Measurements from ENCODE around the gene TEX55. TPM values are rescaled to one million over a fixed set of nuclear protein-coding genes. Genes with fewer than 3 reads are reported as not detected.

TEX55 gene
- total and polyA plus RNA-seq, 12 donors: not detected

- Histone ChIP-seq H3K9me3 (replicated peaks in 1 of 3) (no peaks in the 10 kb centered on the region), H3K4me3 (no peak overlapping the region), H3K36me3 (replicated peaks in 1 of 2) (no peaks in the 10 kb centered on the region), H3K27ac (no peak overlapping the region), H3K27me3 (no peaks in the 10 kb centered on the region), H3K4me1 (replicated peaks in 1 of 2) (no peaks in the 10 kb centered on the region)
- intact Hi-C loops (cut with DNase I): loop anchor here in 1 of 2 donors (10.0 kb wide), 1 partner anchor 98 kb away; the partner anchor contains the start of gene B4GALT4
- 82 to 92% (median 88%) methylated on average over 15 of the region's 15 CpGs for WGBS, 4 donors
- TF ChIP-seq, protein P1, sequence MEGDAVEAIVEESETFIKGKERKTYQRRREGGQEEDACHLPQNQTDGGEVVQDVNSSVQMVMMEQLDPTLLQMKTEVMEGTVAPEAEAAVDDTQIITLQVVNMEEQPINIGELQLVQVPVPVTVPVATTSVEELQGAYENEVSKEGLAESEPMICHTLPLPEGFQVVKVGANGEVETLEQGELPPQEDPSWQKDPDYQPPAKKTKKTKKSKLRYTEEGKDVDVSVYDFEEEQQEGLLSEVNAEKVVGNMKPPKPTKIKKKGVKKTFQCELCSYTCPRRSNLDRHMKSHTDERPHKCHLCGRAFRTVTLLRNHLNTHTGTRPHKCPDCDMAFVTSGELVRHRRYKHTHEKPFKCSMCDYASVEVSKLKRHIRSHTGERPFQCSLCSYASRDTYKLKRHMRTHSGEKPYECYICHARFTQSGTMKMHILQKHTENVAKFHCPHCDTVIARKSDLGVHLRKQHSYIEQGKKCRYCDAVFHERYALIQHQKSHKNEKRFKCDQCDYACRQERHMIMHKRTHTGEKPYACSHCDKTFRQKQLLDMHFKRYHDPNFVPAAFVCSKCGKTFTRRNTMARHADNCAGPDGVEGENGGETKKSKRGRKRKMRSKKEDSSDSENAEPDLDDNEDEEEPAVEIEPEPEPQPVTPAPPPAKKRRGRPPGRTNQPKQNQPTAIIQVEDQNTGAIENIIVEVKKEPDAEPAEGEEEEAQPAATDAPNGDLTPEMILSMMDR (IDR thresholded peaks at IDR 0.05): no peak
- TF ChIP-seq POLR2A (IDR thresholded peaks at IDR 0.05): no peak
- no peak for DNase-seq
These were observed 812 bp downstream of the TEX55 start for GRCh38 chr3:119146578-119147375.

DNA sequence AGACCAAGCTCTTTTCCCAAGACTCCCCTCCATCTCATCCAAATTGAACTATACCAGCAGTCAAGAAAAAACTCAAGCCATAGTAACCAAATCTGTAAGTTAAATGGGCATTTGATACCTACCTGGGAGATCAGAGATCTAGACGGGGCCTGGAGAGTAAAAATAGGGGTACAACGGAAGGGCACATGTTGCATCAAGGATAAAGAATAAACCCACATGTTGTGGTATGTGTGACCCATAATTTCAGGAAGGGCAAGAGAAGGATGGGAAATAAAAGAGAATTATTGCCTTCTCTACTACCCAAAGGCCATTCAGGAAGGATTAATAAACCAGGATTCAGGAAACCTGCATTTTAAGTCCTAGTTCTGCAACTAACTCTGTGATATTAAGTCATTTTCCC lies 1.5 kb downstream of the TEX55 start:
- Histone ChIP-seq H3K27ac (no peak overlapping the region), H3K36me3 (replicated peaks in 1 of 2) (no peaks in the 10 kb centered on the region), H3K4me3 (no peak overlapping the region), H3K27me3 (no peaks in the 10 kb centered on the region), H3K4me1 (replicated peaks in 1 of 2) (no peaks in the 10 kb centered on the region), H3K9me3 (replicated peaks in 1 of 3) (no peaks in the 10 kb centered on the region)
- DNase-seq: no peak
- 42 to 48% (median 46%) methylated on average over 2 of the region's 2 CpGs for WGBS, 4 donors
- intact Hi-C loops (cut with DNase I): loop anchor here in 1 of 2 donors (10.0 kb wide), 1 partner anchor 97 kb away; the partner anchor contains the start of gene B4GALT4
- TF ChIP-seq POLR2A (IDR thresholded peaks at IDR 0.05): no peak
- TF ChIP-seq, protein P1 (IDR thresholded peaks at IDR 0.05): no peak

DNA sequence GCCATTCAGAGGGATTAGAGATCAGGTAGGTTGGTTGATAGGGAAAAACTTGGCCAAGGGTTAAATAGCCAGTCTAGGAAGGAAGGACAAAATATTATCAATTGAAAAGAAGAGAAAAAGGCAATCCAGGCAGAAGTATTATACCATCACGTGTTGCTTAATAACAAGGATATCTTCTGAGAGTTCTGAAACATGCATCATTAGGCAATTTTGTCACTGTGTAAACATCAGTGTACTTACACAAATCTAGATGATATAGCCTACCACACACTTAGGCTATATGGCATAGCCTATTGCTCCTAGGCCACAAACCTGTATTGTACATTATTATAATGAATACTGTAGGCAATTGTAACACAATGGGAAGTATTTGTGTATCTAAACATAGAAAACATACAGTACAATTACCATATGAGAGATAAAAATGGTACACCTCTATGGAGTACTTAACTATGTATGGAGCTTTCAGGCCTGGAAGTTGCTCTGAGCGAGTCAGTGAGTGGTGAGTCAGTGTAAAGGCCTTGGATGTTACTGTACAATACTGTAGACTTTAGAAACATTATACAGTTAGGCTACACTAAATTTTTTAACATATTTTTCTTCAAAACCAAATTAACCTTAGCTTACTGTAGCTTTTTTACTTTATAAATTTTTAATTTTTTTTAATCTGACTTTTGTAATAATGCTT lies 2.7 kb downstream of the TEX55 start:
- Histone ChIP-seq H3K27me3 (no peaks in the 10 kb centered on the region), H3K9me3 (replicated peaks in 1 of 3) (peaks cover 0 to 4% (median 0%) of the 10 kb centered on the region in 3 donors), H3K4me3 (no peak overlapping the region), H3K27ac (no peak overlapping the region), H3K4me1 (replicated peaks in 1 of 2) (no peaks in the 10 kb centered on the region), H3K36me3 (replicated peaks in 1 of 2) (no peaks in the 10 kb centered on the region)
- intact Hi-C loops (cut with DNase I): loop anchor here in 1 of 2 donors (10.0 kb wide), 1 partner anchor 96 kb away; the partner anchor contains the start of gene B4GALT4
- 71 to 87% (median 78%) methylated on average over 2 of the region's 2 CpGs for WGBS, 4 donors
- DNase-seq: no peak
- TF ChIP-seq POLR2A (IDR thresholded peaks at IDR 0.05): no peak
- TF ChIP-seq, protein P1 (IDR thresholded peaks at IDR 0.05): no peak

DNA sequence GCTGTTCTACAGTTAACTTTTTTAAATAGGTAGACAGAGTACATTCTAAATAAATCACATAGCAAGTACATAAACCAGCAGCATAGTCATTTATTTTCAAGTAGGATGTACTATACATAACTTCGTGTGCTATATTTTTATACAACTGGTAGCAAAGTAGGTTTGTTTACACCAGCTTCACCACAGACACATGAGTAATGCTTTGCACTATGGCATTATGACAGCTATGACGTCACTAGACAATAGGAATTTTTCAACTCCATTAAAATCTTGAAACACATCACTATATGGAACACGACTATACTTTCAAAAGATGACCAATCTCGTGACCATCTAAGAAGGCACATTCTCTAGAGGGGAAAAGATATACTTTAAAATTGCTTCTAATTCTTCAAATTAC lies 3.5 kb downstream of the TEX55 start:
- intact Hi-C loops (cut with DNase I): loop anchor here in 1 of 2 donors (10.0 kb wide), 1 partner anchor 95 kb away; the partner anchor contains the start of gene B4GALT4
- no peak for DNase-seq
- H3K9me3 ChIP-seq (replicated peaks in 1 of 3): peaks cover 0 to 6% (median 0%) of the 10 kb centered on the region in 3 donors
- no peak overlapping the region for H3K4me3 ChIP-seq
- H3K27ac ChIP-seq: no peak overlapping the region
- 71 to 82% (median 76%) methylated on average over 4 of the region's 4 CpGs for WGBS, 4 donors
- H3K36me3 ChIP-seq (replicated peaks in 1 of 2): no peaks in the 10 kb centered on the region
- no peaks in the 10 kb centered on the region for H3K27me3 ChIP-seq
- no peaks in the 10 kb centered on the region for H3K4me1 ChIP-seq (replicated peaks in 1 of 2)
- TF ChIP-seq, protein P1 (IDR thresholded peaks at IDR 0.05): no peak
- TF ChIP-seq POLR2A (IDR thresholded peaks at IDR 0.05): no peak
